Lung (tissue), 12 donors: ENCODE results near the gene CXCL3. TPM values are rescaled to one million over a fixed set of nuclear protein-coding genes. Genes with fewer than 3 reads are reported as not detected.

Experiments used
- ATAC-seq: fragments of 200-7000 bp; cut with Tn5 transposase; one replicate; pipeline ENCODE4 v1.9.1; 2020; ENCODE audit warnings: moderate number of reproducible peaks; ENCODE audit not compliant: insufficient read depth, low FRiP score
- DNase-seq, 3 donors: peaks; one replicate each; pipeline ENCODE4 v3.0.0-alpha.2; 2013 to 2017
- H3K27ac ChIP-seq, 2 donors: one replicate each; pipeline ENCODE4 v1.5.1; 2013; ENCODE audit warnings: mild to moderate bottlenecking in 2 of 2, moderate library complexity in 2 of 2, control low read depth in 1 of 2, inconsistent platforms in 1 of 2, low read depth in 1 of 2, low read length in 1 of 2
- H3K27me3 ChIP-seq, 3 donors: one replicate each; pipeline ENCODE4 v1.5.1; 2013; ENCODE audit warnings: low read length in 2 of 3; ENCODE audit not compliant: control insufficient read depth in 3 of 3, insufficient read depth in 3 of 3
- H3K36me3 ChIP-seq, 4 donors: one replicate each; pipeline ENCODE4 v1.5.1; 2013; ENCODE audit warnings: low read length in 4 of 4, mild to moderate bottlenecking in 1 of 4, moderate library complexity in 1 of 4; ENCODE audit not compliant: control insufficient read depth in 4 of 4, insufficient read depth in 4 of 4
- H3K4me1 ChIP-seq, 5 donors: one replicate each; pipeline ENCODE4 v1.5.1; 2013; ENCODE audit warnings: low read length in 5 of 5, mild to moderate bottlenecking in 2 of 5, moderate library complexity in 1 of 5; ENCODE audit not compliant: control insufficient read depth in 5 of 5, insufficient read depth in 5 of 5
- H3K4me3 ChIP-seq: one replicate; pipeline ENCODE4 v1.5.1; 2013; ENCODE audit warnings: mild to moderate bottlenecking, control low read depth, moderate library complexity
- H3K9ac ChIP-seq, 2 donors: one replicate each; pipeline ENCODE4 v1.5.1; 2013; ENCODE audit warnings: low read length in 2 of 2, control low read depth in 1 of 2; ENCODE audit not compliant: insufficient read depth in 1 of 2
- H3K9me3 ChIP-seq, 4 donors: one replicate each; pipeline ENCODE4 v1.5.1; 2013; ENCODE audit warnings: low read length in 3 of 4, mild to moderate bottlenecking in 1 of 4, moderate library complexity in 1 of 4; ENCODE audit not compliant: control insufficient read depth in 4 of 4, insufficient read depth in 3 of 4
- CTCF ChIP-seq: IDR thresholded peaks from 2 replicates; pipeline ENCODE4 v1.5.1; 2012; ENCODE audit warnings: mild to moderate bottlenecking; ENCODE audit errors: control extremely low read depth, extremely low read depth
- WGBS, 2 donors: extraction: QIAGEN DNeasy Blood & Tissue Kit; methylation state at CpG; one replicate each; pipeline ENCODE4 v1.1.7; 2013; 5-methylcytosine and 5-hydroxymethylcytosine counted together
- polyA plus RNA-seq, 2 donors: library from polyadenylated mRNA; stranded (reverse); fragments of 200-250 nt; gene quantifications; one replicate each; pipeline ENCODE4 v1.2.1, GENCODE V29; 2013
- total RNA-seq, 2 donors: library from RNA; depleted of rRNA in 1 of 2; stranded (reverse); fragments of >200 nt in 1 of 2; gene quantifications; one replicate each; pipeline ENCODE4 v1.2.1, GENCODE V29; 2014 to 2021
- donor health status: control.
- donor health status: control.
- donor health status: Bipolar disorder and iron deficiency.
- donor health status: healthy.
- donor health status: DM: yes; HTN: yes; CAD: no.

The CXCL3 gene
- total and polyA plus RNA-seq, 4 donors, result 9.4 to 77.7 (median 24.1) TPM

GRCh38 chr4:74073358-74073757, 34.9 kb upstream of the CXCL3 start:
- Histone ChIP-seq H3K9me3 (no peaks in the 10 kb centered on the region), H3K9ac (no peak overlapping the region), H3K27me3 (no peaks in the 10 kb centered on the region), H3K4me1 (peaks cover 0 to 7% (median 0%) of the 10 kb centered on the region in 5 donors), H3K4me3 (no peak overlapping the region), H3K36me3 (no peaks in the 10 kb centered on the region), H3K27ac (no peak overlapping the region)
- ATAC-seq (no peak), DNase-seq (no peak)
- TF ChIP-seq CTCF, result no peak

DNA sequence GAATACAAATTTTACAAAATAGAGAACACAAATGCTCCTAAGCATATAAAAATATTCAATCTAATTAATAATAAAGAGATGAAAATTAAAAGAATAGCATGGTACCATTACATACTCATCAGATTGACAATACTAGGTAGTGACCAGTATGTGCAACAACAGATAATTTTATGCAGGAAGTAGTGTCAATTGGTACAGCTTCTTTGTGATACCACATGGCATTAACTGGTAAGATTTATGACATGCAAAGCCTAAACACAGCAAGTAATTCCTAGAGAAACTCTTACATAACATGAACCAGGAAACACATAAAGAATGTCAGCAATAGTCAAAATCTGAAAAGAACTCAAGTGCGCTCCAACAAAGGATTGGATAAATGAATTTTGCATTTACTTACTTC, 34.2 kb upstream of the CXCL3 start:
- ATAC-seq (no peak), DNase-seq (no peak)
- H3K27me3 ChIP-seq, result no peaks in the 10 kb centered on the region
- no peak overlapping the region for H3K27ac ChIP-seq
- no peak overlapping the region for H3K9ac ChIP-seq
- TF ChIP-seq CTCF, result no peak
- peaks cover 0 to 7% (median 0%) of the 10 kb centered on the region in 5 donors for H3K4me1 ChIP-seq
- no peaks in the 10 kb centered on the region for H3K36me3 ChIP-seq
- 97 to 99% methylated on average over 1 of the region's 1 CpG for whole genome bisulfite sequencing, 2 donors
- no peak overlapping the region for H3K4me3 ChIP-seq
- H3K9me3 ChIP-seq, result no peaks in the 10 kb centered on the region

DNA sequence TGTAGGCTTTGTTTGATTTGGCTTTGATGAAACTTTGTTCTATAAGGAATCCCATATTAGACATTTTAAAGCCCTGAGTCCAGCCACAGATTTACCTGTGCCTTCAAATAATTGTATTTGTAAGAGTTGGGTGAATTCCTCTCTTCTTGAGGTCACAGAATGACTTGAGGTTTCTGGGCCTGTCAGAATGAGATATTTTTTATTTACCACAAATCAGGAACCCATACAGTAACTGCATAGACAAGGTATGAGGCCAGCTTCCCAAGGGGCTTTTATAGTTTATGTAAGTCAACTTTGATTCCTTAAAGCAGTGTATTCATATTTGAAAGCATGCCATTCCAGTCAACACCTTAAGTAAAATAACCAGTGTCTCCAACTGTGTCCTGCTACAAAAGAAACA, 29.1 kb upstream of the CXCL3 start:
- H3K27ac ChIP-seq, result no peak overlapping the region
- no peak for ATAC-seq
- no peak for TF ChIP-seq CTCF
- H3K36me3 ChIP-seq, result no peaks in the 10 kb centered on the region
- no peaks in the 10 kb centered on the region for H3K27me3 ChIP-seq
- H3K9me3 ChIP-seq, result no peaks in the 10 kb centered on the region
- no peaks in the 10 kb centered on the region for H3K4me1 ChIP-seq
- DNase-seq, result no peak
- no peak overlapping the region for H3K4me3 ChIP-seq
- H3K9ac ChIP-seq, result no peak overlapping the region

DNA sequence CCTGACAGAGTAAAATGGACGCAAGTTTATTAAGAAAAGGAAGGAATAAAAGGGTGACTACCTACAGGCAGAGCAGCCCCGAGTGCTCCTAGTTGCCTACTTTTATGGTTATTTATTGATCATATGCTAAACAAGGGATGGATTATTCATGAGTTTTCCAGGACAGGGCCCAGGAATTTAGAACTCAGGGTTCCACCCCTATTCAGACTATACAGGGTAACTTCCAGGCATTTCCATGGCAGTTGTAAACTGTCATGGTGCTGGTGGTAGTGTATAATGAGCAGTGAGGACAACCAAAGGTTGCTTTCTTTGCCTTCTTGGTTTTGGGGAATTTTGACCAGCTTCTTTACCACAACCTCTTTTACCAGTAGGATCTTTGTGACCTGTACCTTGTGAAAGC, 27.7 kb upstream of the CXCL3 start:
- no peak for DNase-seq
- Histone ChIP-seq H3K27ac (no peak overlapping the region), H3K27me3 (no peaks in the 10 kb centered on the region), H3K9me3 (peaks cover 0 to 3% (median 0%) of the 10 kb centered on the region in 4 donors), H3K4me3 (no peak overlapping the region), H3K4me1 (no peaks in the 10 kb centered on the region), H3K36me3 (no peaks in the 10 kb centered on the region), H3K9ac (no peak overlapping the region)
- WGBS, 2 donors, result 94% methylated on average over 2 of the region's 2 CpGs
- TF ChIP-seq CTCF, result no peak
- ATAC-seq, result no peak
